ENCODE results near the gene WWC1. TPM values are rescaled to one million over a fixed set of nuclear protein-coding genes. Genes with fewer than 3 reads are reported as not detected.

The WWC1 gene
- total RNA-seq, 2 experiments from 2014 or later, result not detected

DNA sequence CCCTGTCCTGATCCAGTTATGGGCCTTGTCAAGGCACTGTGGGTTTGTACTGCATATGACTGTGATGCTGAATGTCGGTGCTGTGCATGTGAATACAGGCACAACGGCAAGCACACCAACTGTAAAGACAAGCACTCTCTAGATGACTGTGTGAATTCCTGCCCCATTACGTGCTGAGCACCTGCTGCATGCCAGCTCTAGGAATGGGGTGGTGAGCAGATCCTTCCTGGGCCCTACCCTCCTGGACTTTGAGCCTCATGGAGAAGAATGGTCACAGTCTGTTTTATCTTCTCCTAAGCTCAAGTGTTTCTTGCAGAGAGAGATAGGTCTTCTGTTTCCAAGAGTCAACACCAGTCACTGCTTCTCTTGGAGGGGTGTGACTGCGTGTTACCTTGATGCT is 138.9 kb downstream of the WWC1 start:
- Histone ChIP-seq H3K9me3 (ENCODE audit: low read length) (no peaks in the 10 kb centered on the region), H3K36me3 (ENCODE audit: insufficient read depth, low read length) (no peaks in the 10 kb centered on the region), H3K9me2 (ENCODE audit: insufficient read depth, low read length) (no peaks in the 10 kb centered on the region), H3K4me3 (ENCODE audit: low read depth, low read length, poor library complexity, severe bottlenecking) (no peak overlapping the region), H3K4me2 (ENCODE audit: low read length) (no peak overlapping the region), H3K27ac (ENCODE audit: low read depth, low read length, poor library complexity, severe bottlenecking) (no peak overlapping the region), H3K79me2 (ENCODE audit: insufficient read depth, low read depth, low read length) (no peaks in the 10 kb centered on the region), H2AFZ (ENCODE audit: low read length) (no peak overlapping the region), H3K4me1 (ENCODE audit: insufficient read depth, low read length, poor library complexity, severe bottlenecking) (no peaks in the 10 kb centered on the region), H4K20me1 (ENCODE audit: insufficient read depth, low read length) (no peaks in the 10 kb centered on the region)
- BruUV-seq (replicated peaks), result no TSS peak
- CTCF ChIA-PET (ENCODE audit: unreplicated experiment), result no interaction called here
- POLR2A ChIA-PET, result no interaction called here
- intact Hi-C loops (cut with micrococcal nuclease; ENCODE audit: unreplicated experiment), result no loop called here
- no peak for DNase-seq (ENCODE audit: low spot score)
- no peak for TF ChIP-seq EZH2phosphoT487 (IDR thresholded peaks at IDR 0.05; ENCODE audit: borderline replicate concordance, low read depth, low read length)
- TF ChIP-seq, protein P1, sequence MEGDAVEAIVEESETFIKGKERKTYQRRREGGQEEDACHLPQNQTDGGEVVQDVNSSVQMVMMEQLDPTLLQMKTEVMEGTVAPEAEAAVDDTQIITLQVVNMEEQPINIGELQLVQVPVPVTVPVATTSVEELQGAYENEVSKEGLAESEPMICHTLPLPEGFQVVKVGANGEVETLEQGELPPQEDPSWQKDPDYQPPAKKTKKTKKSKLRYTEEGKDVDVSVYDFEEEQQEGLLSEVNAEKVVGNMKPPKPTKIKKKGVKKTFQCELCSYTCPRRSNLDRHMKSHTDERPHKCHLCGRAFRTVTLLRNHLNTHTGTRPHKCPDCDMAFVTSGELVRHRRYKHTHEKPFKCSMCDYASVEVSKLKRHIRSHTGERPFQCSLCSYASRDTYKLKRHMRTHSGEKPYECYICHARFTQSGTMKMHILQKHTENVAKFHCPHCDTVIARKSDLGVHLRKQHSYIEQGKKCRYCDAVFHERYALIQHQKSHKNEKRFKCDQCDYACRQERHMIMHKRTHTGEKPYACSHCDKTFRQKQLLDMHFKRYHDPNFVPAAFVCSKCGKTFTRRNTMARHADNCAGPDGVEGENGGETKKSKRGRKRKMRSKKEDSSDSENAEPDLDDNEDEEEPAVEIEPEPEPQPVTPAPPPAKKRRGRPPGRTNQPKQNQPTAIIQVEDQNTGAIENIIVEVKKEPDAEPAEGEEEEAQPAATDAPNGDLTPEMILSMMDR (conservative IDR thresholded peaks at IDR 0.05; ENCODE audit: low read length), result no peak

DNA sequence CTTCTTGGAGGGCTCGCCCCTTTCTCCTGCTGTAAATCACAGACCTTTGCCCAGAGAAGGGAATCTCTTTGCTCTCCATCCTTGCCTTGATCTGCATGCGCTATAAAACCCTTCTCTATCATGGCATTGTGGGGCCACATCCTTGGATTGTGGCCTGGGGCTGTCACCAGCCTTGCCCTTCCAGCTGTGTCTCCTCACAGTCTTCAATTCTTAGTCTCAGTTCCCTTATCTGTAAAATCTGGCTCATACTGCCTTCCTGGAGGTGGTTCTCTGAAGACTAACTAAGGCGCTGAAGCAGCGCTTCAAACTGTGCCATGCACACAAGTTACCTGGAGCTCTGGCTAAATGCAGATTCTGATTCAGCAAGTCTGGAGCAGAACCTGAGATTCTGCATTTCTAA is 141.5 kb downstream of the WWC1 start:
- ChIA-PET CTCF (ENCODE audit: unreplicated experiment) (no interaction called here), POLR2A (interaction anchor here (0.9 kb wide), 1 partner anchor 49 kb away, joined by 3 read pairs; no protein-coding TSS in a partner anchor)
- Histone ChIP-seq H4K20me1 (ENCODE audit: insufficient read depth, low read length) (no peaks in the 10 kb centered on the region), H3K9me2 (ENCODE audit: insufficient read depth, low read length) (no peaks in the 10 kb centered on the region), H3K4me1 (ENCODE audit: insufficient read depth, low read length, poor library complexity, severe bottlenecking) (no peaks in the 10 kb centered on the region), H3K79me2 (ENCODE audit: insufficient read depth, low read depth, low read length) (no peaks in the 10 kb centered on the region), H2AFZ (ENCODE audit: low read length) (no peak overlapping the region), H3K36me3 (ENCODE audit: insufficient read depth, low read length) (no peaks in the 10 kb centered on the region), H3K4me2 (ENCODE audit: low read length) (no peak overlapping the region), H3K9me3 (ENCODE audit: low read length) (no peaks in the 10 kb centered on the region), H3K27ac (ENCODE audit: low read depth, low read length, poor library complexity, severe bottlenecking) (no peak overlapping the region), H3K4me3 (ENCODE audit: low read depth, low read length, poor library complexity, severe bottlenecking) (no peak overlapping the region)
- BruUV-seq (replicated peaks), result no TSS peak
- intact Hi-C loops (cut with micrococcal nuclease; ENCODE audit: unreplicated experiment), result no loop called here
- TF ChIP-seq EZH2phosphoT487 (IDR thresholded peaks at IDR 0.05; ENCODE audit: borderline replicate concordance, low read depth, low read length), result no peak
- TF ChIP-seq, protein P1 (conservative IDR thresholded peaks at IDR 0.05; ENCODE audit: low read length), result no peak
- no peak for DNase-seq (ENCODE audit: low spot score)

DNA sequence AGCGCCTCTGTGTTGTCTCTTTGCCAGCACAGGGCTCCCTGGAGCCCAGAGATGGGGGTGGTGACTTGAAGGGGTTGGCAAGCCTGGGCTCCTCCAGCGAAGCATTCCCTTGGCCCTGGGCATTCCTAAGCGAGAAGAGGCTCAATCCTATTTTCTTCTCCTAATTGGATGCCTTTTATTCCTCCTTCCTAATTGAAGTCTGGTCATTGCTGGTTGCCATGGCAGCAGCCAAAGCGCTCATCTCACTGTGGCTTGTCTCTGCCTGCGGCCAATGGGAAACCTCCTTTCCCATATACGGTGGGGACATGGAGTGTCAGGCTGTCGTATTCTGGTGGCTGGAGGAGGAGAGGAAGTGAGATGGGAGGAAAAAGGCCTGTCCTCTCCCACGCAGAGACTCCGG is 142.6 kb downstream of the WWC1 start:
- Histone ChIP-seq H3K9me2 (ENCODE audit: insufficient read depth, low read length) (no peaks in the 10 kb centered on the region), H3K36me3 (ENCODE audit: insufficient read depth, low read length) (no peaks in the 10 kb centered on the region), H2AFZ (ENCODE audit: low read length) (no peak overlapping the region), H3K4me3 (ENCODE audit: low read depth, low read length, poor library complexity, severe bottlenecking) (no peak overlapping the region), H3K4me1 (ENCODE audit: insufficient read depth, low read length, poor library complexity, severe bottlenecking) (no peaks in the 10 kb centered on the region), H3K4me2 (ENCODE audit: low read length) (no peak overlapping the region), H4K20me1 (ENCODE audit: insufficient read depth, low read length) (no peaks in the 10 kb centered on the region), H3K9me3 (ENCODE audit: low read length) (no peaks in the 10 kb centered on the region), H3K27ac (ENCODE audit: low read depth, low read length, poor library complexity, severe bottlenecking) (no peak overlapping the region), H3K79me2 (ENCODE audit: insufficient read depth, low read depth, low read length) (no peaks in the 10 kb centered on the region)
- intact Hi-C loops (cut with micrococcal nuclease; ENCODE audit: unreplicated experiment), result no loop called here
- ChIA-PET POLR2A (no interaction called here), CTCF (ENCODE audit: unreplicated experiment) (no interaction called here)
- no peak for DNase-seq (ENCODE audit: low spot score)
- no TSS peak for BruUV-seq (replicated peaks)
- no peak for TF ChIP-seq EZH2phosphoT487 (IDR thresholded peaks at IDR 0.05; ENCODE audit: borderline replicate concordance, low read depth, low read length)
- TF ChIP-seq, protein P1 (conservative IDR thresholded peaks at IDR 0.05; ENCODE audit: low read length), result no peak
